HG02763 (cell line): ENCODE data around the gene IFITM1.
"Not testable (repeated sequence)": the region's sequence is repeated elsewhere in the genome, so short reads cannot be mapped to it uniquely, and the experiment has no call there.

Experiments
- ATAC-seq: cut with Tn5 transposase; IDR thresholded peaks from one replicate; pipeline ENCODE4 v1.9.1; 2021; ENCODE audit warnings: mild to moderate bottlenecking, moderate library complexity; ENCODE audit not compliant: unreplicated experiment

The IFITM1 gene

DNA sequence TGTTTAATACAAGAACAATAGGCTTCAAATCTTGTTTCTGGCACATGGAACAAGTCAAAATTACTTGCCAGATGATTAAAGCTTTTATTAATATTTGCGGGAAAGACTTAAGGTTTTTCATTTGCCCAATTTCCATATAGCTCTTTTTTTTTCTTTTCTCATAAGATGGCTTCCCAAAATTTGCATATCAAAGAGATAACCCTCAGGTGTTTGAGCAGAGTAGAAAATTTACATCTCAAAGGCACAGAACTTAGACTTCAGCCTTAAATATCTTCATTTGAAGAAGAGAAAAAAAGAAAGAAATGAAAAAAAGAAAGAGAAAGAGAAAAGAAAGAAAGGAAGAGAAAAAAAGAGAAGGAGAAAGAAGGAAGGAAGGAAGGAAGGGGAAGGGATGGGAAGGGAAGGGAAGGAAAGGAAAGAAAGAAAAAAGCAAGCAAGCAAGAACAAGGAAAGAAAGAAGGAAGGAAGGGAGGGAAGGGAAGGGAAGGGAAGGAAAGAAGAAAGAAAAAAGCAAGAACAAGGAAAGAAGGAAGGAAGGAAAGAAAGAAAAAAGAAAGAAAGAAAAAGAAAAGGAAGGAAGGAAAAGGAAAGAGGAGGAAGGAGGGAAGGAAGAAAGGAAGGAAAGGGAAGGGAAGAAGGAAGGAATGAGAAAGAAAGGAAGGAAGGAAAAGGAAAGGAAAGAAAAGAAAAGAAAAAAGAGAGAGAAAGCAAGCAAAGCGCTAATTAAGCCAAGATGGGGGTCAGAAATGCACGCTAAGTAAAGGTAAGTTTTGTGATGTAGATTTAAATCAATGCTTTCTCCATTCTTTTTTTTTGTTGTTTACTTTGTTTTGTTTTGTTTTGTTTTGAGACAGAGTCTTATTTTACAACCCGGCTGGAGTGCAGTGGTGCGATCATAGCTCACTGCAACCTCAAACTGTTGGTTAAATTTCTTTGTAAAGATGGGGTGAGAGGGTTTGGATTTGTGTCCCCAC is 27.0 kb downstream of the IFITM1 start:
- no peak for ATAC-seq

DNA sequence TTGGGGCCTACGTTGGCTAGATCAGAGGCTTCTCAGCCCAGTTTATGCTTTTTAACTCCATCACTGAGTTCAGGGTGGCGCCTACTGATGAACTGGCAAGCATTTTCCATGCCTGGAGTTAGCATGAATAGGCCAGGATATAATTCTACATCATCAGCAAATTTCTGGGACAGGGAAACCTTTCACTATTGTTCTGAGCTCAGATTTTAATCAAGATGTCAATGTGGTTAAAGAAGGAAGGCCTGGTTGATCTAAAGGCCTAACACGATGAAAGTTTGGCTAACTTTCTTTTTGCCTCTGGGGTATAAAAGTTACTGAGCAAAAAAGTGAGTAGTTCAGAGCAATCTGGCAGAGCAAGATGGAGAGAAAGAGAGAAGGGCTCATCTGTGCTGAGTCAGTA is 28.5 kb downstream of the IFITM1 start:
- no peak for ATAC-seq

DNA sequence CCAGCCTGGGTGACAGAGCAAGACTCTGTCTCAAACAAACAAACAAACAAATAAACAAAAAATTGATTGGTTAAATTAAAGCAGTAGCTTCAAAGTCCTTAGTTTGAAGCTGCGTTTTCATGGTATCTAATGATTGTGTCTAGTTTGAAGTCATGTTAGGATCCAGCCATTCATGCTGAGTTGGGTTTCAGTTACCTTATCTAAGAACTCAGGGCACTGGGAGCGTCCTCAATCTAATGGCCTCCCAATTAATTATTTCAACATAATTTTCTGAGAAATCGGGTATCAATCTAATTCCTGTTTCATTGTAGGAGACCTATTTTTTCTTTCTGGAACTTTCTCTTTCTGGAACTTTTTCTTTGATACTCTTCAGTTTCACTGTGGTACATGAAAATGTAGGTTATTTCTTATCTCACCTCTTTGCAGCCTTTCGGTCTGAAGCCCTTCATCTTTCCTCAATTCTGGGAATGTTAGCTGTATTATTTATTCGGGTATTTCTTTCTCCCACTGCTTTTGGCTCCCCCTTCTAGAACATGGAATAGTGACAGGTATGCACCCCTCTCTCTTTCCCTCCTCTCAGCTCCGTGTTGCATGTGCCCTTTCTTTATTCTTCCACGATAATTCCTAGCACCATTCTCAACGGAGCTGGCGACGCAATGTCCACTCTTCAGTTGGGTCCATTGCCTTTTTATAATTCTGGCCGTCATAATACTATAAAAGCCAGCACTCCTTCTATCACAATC is 31.2 kb downstream of the IFITM1 start:
- ATAC-seq = no peak

DNA sequence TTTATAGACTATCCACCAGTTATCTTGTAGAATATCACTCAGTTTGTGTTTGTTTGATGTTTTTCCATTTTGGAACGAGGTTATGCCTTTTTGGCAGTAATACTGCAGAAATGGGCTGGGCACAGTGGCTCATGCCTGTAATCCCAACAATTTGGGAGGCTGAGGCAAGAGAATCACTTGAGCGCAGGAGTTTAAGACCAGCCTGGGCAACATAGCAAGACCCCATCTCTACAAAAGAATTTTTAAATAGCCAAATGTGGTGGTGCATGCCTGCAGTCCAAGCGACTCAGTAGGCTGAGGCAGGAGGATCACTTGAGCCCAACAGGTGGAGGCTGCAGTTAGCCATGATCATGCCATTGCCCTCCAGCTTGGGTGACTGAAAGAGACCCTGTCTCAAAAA is 32.7 kb downstream of the IFITM1 start:
- no peak for ATAC-seq

DNA sequence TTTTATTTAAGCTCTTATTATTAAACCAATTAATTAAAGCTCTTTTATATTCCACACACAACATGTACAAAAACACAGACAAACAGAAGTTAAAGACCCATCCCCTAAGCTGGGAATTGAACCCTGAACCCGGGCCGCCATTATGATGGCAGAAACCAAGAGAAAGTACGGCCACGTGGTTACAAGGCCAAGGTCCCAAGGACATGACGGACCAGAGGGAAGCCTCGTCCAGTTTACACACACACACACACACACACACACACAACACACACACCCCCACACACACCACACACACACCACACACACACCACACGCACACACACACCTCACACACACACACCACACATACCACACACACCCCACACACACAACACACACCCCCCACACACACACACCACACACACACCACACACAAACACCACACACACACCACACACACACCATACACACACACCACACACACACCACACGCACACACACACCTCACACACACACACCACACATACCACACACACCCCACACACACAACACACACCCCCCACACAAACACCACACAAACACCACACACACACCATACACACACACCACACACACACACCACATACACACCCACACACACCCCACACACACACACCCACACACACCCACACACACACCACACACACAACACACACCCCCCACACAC is 35.6 kb downstream of the IFITM1 start:
- ATAC-seq = not testable (repeated sequence)

DNA sequence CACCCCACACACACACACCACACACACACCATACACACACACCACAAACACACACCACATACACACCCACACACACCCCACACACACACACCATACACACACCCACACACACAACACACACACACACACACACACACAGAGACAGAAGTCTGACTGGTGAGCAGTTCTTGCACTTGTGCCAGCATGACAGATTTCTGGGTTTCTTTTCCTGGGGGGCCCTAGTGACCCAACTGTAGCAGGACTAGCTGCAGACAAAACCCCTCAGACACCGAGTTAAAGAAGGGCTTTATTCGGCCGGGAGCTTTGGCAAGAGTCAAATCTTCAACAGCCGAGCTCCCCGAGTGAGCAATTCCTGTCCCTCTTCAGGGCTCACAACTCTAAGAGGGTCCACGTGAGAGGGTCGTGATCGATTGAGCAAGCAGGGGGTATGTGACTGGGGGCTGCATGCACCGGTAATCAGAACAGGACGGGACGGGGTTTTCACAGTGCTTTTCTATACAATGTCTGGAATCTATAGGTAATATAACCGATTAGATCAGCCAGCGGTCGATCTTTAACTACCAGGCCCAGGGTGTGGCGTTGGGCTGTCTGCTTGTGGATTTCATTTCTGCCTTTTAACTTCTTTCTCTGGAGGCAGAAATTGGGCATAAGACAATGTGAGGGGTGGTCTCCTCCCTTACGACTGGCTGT is 36.3 kb downstream of the IFITM1 start:
- ATAC-seq = peak; percentile 17

DNA sequence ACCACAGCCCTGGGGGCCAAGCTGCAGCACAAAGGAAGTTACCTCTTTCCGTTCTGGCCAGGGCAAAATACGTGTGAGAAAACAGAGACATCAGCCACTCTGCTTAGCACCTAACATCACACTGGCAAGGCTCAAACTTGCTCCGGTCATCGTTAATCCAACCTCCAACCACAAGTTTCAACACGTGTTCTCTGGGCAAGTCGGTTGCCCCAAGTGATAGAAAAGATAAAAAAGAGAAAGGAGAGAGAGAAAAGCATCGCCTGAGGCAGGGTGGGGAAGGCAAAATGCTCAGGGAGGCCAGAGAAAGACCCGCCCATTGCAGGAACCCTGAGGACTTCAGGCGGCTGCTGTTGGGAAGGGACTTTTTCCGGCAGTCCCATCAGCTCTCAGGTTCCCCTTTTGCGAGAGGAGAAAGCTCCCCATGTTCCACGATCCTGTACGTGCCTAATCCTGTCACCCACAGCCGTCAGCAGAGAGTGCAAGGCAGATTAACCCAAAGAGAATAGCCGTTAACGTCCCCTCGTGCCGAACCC is 36.9 kb downstream of the IFITM1 start:
- peak; percentile 52 for ATAC-seq

DNA sequence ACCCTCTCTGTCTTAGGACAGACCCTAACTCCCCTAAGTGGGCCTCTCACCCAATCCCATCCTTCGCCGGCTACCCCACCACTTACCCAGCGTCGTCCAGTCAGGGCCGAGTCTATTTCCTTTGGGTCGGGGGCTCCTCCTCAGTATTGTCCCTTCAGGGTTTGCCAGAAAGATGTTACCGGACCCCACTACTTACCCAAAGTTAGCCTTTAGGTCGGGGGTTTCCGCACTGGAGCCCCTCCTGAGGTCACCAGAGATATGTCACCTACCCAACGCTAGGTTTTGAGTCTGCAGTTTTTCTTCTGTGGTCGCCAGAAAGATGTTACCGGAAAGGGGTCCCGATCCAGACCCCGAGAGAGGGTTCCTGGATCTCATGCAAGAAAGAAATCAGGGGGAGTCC is 37.6 kb downstream of the IFITM1 start:
- no peak for ATAC-seq

DNA sequence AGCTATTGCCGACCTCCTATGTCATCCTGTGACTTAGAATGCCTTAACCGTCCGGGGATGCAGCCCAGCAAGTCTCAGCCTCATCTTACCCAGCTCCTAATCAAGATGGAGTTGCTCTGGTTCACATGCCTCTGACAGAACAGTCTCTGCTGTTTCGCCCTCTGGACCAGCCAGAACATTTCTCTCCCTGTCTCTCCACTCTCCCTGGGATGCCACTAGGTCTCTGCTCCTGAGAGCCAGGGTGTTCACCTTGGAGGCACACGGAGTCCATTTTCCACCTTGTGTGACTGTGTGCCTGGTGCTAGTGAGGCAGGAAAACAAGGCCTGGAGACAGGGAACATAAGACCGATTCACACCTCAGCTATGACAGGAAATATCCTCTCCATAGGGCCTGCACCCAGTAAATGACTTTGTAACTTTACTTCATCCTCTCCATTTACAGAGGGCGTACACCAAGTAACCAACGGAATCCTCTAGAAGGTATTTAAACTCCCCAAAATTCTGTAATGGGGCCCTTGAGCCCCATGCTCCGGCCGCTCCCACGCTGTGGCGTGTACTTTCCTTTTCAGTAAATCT is 38.7 kb downstream of the IFITM1 start:
- ATAC-seq = no peak

DNA sequence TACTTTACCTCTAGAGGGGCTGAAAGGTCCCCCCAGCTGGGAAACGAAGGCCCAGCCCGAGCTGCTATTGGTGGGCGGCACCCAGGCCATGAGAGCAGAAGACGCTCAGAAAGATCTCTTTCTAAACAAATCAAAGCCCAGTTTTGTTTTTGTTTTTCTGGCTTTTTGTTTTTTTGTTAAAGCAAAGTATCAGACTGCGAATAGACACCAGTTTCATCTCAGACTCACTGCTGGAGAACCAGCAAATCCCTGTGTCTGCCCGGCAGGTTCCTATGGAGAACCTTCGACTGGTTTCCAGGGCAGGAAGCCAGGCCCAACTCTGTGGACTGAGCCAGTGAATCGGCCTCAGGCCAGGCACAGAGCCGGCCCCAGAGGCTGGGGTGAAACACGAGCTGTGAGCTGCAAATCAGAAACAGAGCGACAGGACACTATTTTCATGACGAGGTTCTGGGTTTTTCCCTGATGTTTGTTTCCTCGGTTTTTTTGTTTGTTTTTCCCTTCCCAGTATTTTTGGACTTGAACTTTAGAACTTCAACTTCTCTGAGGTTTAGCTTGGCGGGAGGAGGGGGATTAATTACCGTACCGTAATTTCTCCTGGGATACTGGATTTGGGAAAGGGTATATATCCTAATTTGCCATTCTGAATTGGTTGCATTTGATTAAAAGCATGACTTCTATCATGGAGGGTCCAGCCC is 39.5 kb downstream of the IFITM1 start:
- ATAC-seq = no peak

DNA sequence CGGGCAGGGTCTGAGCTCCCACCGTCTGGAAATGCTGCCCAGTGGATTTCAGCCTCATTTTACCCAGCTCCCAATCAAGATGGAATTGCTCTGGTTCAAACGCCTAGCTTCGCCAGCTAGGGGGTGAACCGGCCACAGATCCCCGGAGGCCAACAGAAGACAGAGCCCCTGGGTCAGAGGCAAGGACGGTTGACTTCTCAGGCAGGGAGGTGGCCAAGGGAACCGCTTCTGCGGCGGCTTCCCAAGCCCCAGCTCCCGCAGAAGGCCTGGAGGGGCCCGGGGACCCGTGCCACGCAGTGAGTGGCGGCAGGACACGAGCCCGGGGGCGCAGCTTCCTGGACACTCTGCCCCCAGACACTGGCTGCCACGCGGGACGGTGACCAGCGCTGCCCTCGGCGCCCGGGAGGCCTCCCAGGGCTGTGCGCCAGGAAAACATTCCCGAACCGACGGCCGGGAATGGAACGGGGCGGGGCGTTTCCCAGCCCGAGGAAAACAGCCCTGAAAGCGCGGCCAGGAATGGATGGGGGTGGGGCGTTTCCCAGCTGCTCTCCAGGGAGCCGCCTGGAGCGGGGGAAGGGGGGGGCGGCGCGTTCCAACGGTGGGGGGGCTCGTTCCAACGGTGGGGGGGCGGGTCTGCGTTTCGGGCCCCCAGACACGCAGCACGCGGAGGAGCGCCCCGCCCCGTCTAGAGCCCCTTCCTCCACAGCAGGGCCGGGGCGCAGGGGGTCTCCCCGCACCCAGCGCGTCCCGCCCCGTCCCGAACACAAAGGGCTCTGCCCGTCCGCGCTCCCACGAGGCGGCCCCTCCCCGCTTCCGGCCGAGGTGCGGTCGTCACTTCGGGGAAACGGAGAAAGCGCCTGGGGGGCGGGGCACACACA is 42.0 kb downstream of the IFITM1 start:
- peak; percentile 54 for ATAC-seq

DNA sequence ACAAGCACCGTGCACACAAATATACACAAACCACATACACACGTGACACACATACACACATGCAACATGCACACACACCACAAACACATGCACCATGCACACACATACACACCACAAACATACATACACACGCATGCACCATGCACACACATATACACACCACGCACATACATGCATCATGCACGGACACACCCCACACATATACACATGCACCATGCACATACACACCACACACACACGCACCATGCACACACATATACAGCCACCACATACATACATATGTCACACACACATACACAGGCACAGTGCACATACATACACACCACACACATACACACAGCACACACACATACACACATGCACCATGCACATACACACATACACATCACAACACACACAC is 42.8 kb downstream of the IFITM1 start:
- no peak for ATAC-seq

DNA sequence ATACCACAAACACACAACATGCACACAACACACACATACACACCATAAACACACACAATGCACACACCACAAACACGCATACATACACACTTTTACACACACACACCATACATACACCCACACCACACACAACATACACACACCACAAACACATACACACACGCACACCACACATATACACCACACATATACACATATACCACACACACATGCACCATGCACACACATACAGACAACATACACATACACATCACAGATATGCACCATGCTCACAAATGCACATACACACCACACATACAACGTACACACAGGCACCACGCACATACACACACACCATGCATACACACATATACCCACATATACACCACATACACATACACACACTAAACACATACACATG is 43.7 kb downstream of the IFITM1 start:
- ATAC-seq = no peak

DNA sequence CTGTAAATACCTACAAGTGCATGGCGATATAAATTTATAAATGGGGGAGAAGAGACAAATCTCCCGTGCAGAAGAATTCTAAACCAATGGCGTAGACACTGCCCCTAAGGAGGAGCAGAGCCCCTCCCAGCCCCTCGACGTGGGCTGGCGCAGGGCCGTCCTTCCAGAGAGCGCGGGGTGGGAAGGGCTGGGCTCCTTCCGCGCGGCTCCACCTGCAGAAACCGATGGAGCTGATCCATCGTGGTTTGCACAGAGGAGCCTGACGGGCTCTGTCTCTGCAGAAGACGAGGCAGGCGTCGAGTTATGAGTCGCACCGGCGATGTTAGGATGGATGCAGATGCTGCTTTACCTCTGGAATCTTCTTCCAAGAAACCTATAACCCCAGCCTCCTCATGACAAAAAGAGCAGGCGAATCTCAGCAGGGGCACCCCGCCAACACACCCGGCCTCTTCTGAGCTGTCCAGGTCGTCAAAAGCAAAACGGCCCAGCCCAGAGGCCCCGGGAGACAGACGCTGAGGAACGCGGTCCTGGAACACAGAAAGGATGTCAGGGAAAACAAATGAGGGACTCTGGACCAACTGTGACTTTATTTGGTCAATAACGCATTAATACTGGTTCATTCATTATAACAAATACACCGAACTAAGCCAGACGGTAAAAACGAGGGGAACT is 44.4 kb downstream of the IFITM1 start:
- ATAC-seq = no peak

DNA sequence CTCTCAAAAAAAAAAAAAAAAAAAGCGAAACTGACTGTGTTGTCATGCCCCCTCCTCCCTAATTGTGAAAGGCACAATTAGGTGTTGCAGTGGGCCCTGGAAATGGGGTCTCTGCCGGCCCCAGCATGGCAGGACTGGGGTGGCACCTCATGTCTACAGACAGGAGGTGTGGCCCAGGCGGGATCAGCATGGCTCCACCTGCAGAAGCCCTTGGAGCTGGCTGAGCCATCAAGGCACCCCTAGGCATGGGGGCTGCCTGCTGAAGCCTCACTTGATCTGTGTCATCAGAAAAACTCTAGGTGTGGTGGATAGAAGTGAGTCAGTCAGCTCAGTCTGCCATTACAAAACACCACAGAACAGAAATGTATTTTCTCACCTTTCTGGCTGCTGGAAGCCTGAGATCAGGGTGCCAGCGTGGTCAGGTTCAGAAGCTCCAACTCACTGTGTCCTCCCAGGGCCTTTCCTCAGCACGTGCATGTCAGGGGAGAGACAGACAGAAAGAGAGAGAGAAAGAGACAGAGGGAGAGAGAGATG is 45.4 kb downstream of the IFITM1 start:
- no peak for ATAC-seq

DNA sequence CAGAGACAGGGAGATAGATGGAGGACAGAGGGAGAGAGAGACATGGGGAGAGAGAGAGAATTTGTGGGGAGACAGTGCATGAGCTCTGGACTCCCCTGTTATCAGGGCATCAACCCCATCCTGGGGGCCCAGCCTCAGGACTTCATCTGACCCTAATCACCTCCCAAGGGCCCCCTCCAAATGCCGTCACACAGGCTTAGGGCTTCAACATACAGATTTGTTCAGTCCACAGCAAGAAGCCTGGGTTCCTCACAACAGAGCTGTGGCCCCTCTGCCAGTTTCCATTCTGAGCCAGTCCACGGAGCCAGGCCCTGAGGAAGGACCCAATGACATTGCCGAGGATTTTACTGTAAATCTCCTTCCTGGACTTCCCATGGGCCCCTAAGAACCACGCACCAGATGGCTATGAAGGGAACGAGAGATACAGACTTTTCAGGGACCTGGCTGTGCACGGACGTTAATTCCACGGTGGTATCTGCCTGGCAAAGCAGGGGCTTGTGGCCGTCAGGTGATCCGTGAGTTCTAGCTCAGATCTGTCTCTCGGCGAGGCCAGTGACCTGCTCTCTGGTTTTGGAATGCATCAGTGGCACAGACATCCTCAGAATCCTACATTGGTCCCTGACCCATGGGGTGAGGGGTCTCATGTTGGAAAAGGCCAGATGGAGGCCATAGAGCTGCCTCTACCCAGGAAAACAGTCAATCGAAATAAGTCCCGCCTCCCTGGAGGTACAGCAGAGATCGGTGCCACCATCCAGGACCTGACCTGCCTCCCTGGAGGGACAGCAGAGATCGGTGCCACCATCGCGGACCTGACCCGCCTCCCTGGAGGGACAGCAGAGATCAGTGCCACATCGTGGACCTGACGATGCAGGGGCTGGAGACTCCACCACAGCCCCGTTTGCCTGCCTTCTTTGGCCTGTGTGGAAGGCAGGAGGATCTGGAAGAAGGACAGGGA is 46.8 kb downstream of the IFITM1 start:
- no peak for ATAC-seq
